K562 treated with DMSO at 1 percent for 12 hours (cell line): ENCODE measurements around the gene NKAPD1. TPM values are rescaled to one million over a fixed set of nuclear protein-coding genes. Genes with fewer than 3 reads are reported as not detected.

Source experiments
- total RNA-seq: library from RNA; unstranded; fragments of 300-600 nt; gene quantifications from 2 replicates; pipeline ENCODE4 v1.2.3, GENCODE V29; 2022; ENCODE audit not compliant: insufficient read depth

Gene NKAPD1
- total RNA-seq: 9.9 and 15.7 TPM in 2 replicates

GRCh38 chr11:112073941-112074811 lies at the start of gene NKAPD1, which contains the start of gene PIH1D2:
Gene NKAPD1, plus strand, starts transcription at chr11:112074299. Its CDS starts 1,276 bp downstream, at chr11:112075575.
Gene PIH1D2, minus strand, starts transcription at chr11:112074017. Its CDS starts 843 bp downstream, at chr11:112073174.

GRCh38 chr11:112024773-112025678 lies 49.1 kb upstream of the NKAPD1 start, which contains the start of gene DLAT:
Gene DLAT, plus strand, starts transcription at chr11:112025408. Its CDS starts 65 bp downstream, at chr11:112025473.

GRCh38 chr11:112086422-112087191 lies 12.5 kb downstream of the NKAPD1 start, which contains the start of the genes SDHD and TIMM8B:
Gene SDHD, plus strand, starts transcription at chr11:112086873. Its CDS starts 35 bp downstream, at chr11:112086908.
Gene TIMM8B, minus strand, starts transcription at chr11:112086756. Its CDS starts 33 bp downstream, at chr11:112086723.

Other genes with a start within 250 kb of the NKAPD1 start
- 12.6 and 28.7 TPM in 2 replicates for gene ALG9, start 202.7 kb upstream of the NKAPD1 start, total RNA-seq
- gene FDXACB1, start 195.1 kb upstream of the NKAPD1 start, total RNA-seq: 0.78 and 1.4 TPM in 2 replicates
- gene CFAP68, start 194.8 kb upstream of the NKAPD1 start, total RNA-seq: 31.8 and 32.1 TPM in 2 replicates
- gene CRYAB, start 162.5 kb upstream of the NKAPD1 start, total RNA-seq: not detected in 2 replicates
- gene HSPB2, start 161.6 kb upstream of the NKAPD1 start, total RNA-seq: not detected in 2 replicates
- 0.89 and 2.1 TPM in 2 replicates for gene C11orf52, start 155.4 kb upstream of the NKAPD1 start, total RNA-seq
- 1.4 and 5.1 TPM in 2 replicates for gene DIXDC1, start 137.0 kb upstream of the NKAPD1 start, total RNA-seq
- 22.0 and 41.2 TPM in 2 replicates for gene DLAT, start 48.9 kb upstream of the NKAPD1 start, total RNA-seq
- 1.8 TPM in 1 of 2 replicates, not detected in the other for gene PIH1D2, start 282 bp upstream of the NKAPD1 start, total RNA-seq
- gene TIMM8B, start 12.5 kb downstream of the NKAPD1 start, total RNA-seq: 39.9 and 67.9 TPM in 2 replicates
- 92.8 and 110 TPM in 2 replicates for gene SDHD, start 12.6 kb downstream of the NKAPD1 start, total RNA-seq
- gene IL18, start 89.8 kb downstream of the NKAPD1 start, total RNA-seq: 13.9 and 20.8 TPM in 2 replicates
- gene TEX12, start 93.1 kb downstream of the NKAPD1 start, total RNA-seq: not detected in 2 replicates
- 0.73 TPM in 1 of 2 replicates, not detected in the other for gene BCO2, start 101.2 kb downstream of the NKAPD1 start, total RNA-seq
- 23.8 and 30.2 TPM in 2 replicates for gene PTS, start 152.1 kb downstream of the NKAPD1 start, total RNA-seq
- not detected in 2 replicates for gene PLET1, start 186.6 kb downstream of the NKAPD1 start, total RNA-seq